ENCODE data around the gene HDAC4. TPM values are rescaled to one million over a fixed set of nuclear protein-coding genes. Genes with fewer than 3 reads are reported as not detected.
A peak's percentile ranks its signal among the peaks of the same experiment; 100 is the strongest.
"Not testable (repeated sequence)": the region's sequence is repeated elsewhere in the genome, so short reads cannot be mapped to it uniquely, and the experiment has no call there.

Gene HDAC4
- total RNA-seq, 1 donor from 2014 or later, result 39.0 TPM

DNA sequence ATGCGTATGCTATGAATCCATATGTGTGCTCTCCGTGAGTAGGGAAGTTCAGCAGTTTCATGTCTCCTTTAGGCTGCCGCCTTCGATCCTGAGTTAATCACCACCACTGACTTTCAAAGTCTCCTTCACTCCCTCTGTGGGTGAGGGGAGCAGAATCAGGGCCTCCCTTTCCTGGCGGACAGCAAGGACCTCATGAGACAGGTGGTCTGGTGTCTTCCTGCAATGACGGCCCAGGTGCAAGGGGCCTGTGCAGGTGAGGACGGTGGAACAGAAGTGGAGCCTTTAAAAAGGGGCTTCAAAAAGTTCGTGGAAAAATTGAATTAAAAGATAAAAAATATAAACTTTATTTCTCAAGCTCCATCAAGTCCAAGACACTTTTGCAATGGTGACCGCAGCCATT lies 330.4 kb downstream of the HDAC4 start:
- Mint-ChIP-seq H3K4me1 (ENCODE audit: unreplicated experiment) (no peaks in the 10 kb centered on the region), H3K27ac (no peak overlapping the region), H3K27me3 (no peaks in the 10 kb centered on the region), H3K4me3 (no peak overlapping the region), H3K36me3 (peaks cover 15% of the 10 kb centered on the region), H3K9me3 (no peaks in the 10 kb centered on the region)
- TF ChIP-seq, protein P1, sequence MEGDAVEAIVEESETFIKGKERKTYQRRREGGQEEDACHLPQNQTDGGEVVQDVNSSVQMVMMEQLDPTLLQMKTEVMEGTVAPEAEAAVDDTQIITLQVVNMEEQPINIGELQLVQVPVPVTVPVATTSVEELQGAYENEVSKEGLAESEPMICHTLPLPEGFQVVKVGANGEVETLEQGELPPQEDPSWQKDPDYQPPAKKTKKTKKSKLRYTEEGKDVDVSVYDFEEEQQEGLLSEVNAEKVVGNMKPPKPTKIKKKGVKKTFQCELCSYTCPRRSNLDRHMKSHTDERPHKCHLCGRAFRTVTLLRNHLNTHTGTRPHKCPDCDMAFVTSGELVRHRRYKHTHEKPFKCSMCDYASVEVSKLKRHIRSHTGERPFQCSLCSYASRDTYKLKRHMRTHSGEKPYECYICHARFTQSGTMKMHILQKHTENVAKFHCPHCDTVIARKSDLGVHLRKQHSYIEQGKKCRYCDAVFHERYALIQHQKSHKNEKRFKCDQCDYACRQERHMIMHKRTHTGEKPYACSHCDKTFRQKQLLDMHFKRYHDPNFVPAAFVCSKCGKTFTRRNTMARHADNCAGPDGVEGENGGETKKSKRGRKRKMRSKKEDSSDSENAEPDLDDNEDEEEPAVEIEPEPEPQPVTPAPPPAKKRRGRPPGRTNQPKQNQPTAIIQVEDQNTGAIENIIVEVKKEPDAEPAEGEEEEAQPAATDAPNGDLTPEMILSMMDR (conservative IDR thresholded peaks at IDR 0.05), result no peak
- DNase-seq (ENCODE audit: extremely low spot score, unreplicated experiment), result no peak

DNA sequence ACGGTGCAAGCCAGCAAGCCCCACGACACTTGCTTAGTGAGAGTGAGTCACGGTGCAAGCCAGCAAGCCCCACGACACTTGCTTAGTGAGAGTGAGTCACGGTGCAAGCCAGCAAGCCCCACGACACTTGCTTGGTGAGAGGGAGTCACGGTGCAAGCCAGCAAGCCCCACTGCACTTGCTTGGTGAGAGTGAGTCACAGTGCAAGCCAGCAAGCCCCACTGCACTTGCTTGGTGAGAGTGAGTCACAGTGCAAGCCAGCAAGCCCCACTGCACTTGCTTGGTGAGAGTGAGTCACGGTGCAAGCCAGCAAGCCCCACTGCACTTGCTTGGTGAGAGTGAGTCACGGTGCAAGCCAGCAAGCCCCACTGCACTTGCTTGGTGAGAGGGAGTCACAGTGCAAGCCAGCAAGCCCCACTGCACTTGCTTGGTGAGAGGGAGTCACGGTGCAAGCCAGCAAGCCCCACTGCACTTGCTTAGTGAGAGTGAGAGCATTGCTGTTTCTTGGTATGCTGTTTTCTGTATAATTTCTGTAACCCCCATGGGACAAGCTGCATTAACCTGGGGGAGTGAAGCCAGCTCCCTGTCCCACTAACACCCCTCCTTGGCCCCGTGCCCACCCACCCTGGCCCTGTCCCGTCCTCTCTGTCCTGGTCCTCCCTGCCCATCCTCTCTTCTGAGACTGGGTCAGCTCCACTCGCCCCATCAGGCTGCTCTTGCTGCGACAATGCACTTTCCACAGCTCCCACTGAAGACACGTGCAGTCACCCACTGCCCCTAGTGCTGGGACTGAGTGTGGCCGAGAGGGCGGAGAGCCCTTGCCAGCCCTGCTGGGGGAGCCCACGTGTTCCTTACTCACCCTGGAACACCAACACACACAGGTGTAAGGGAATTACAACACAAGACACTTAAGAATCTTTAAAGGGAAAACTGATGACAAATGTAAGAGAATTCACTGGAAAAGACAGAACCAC lies 331.2 kb downstream of the HDAC4 start:
- peak overlapping the region; percentile 73 for H3K27ac Mint-ChIP-seq
- TF ChIP-seq, protein P1 (conservative IDR thresholded peaks at IDR 0.05), result peak; percentile 47
- DNase-seq (ENCODE audit: extremely low spot score, unreplicated experiment); H3K4me3 Mint-ChIP-seq; H3K4me1 Mint-ChIP-seq (ENCODE audit: unreplicated experiment); H3K27me3 Mint-ChIP-seq; H3K9me3 Mint-ChIP-seq: not testable (repeated sequence)
- peaks cover 15% of the 10 kb centered on the region for H3K36me3 Mint-ChIP-seq

DNA sequence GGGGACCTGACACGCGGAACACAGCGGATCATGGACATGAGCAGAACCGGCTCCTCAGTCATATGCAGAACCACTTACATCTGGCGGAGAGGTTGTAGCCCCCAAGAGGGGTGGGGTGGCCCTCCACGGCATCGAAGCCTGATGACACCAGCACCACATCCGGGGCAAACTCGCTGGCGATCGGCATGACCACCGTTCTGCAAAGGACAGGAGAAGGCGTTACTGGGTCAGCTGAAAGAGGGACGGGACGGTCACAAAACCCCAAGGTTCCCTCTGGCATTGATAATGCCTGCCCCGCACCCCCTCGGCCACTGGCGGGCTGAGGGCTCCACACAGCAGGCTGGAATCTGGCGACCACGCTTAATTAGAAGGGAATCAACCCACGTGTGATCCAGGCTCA lies 332.4 kb downstream of the HDAC4 start:
- no peak for DNase-seq (ENCODE audit: extremely low spot score, unreplicated experiment)
- no peak overlapping the region for H3K4me3 Mint-ChIP-seq
- no peaks in the 10 kb centered on the region for H3K27me3 Mint-ChIP-seq
- no peaks in the 10 kb centered on the region for H3K9me3 Mint-ChIP-seq
- peaks cover 11% of the 10 kb centered on the region for H3K36me3 Mint-ChIP-seq
- H3K4me1 Mint-ChIP-seq (ENCODE audit: unreplicated experiment), result no peaks in the 10 kb centered on the region
- TF ChIP-seq, protein P1 (conservative IDR thresholded peaks at IDR 0.05), result no peak
- no peak overlapping the region for H3K27ac Mint-ChIP-seq

DNA sequence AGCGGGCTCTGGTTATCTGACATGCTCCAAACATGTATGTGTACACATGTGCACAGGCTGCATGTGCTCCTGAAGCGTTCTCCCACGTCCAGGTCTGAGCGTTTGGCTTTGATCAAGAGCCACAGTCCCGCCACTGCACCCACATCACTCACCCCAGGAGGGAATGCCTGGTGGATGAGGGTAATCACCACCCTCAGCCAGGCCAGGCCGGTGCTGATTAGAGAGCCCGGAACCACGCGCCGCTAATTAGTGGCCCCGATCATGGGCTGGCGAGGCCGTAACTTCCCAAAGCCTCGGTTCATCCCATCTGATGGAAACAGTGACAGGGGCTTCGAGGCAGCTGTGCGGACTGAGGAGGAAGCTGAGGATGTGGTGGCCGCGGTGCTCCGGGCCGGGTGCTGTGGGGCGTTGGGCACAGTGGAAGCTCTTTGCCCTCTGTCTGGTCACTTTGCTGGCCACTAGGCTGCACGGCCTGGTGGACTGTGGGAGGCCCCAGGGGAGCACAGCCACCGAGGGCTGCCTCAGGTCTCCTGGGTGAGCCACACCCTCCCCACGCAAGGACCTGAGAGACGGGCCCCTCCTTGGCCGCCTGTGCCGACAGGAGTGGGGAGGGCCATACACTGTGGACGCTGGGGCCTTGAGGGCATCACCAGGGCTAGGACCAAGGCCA lies 333.5 kb downstream of the HDAC4 start:
- H3K9me3 Mint-ChIP-seq, result no peaks in the 10 kb centered on the region
- no peak overlapping the region for H3K27ac Mint-ChIP-seq
- DNase-seq (ENCODE audit: extremely low spot score, unreplicated experiment), result no peak
- no peak overlapping the region for H3K4me3 Mint-ChIP-seq
- H3K4me1 Mint-ChIP-seq (ENCODE audit: unreplicated experiment), result no peaks in the 10 kb centered on the region
- TF ChIP-seq, protein P1 (conservative IDR thresholded peaks at IDR 0.05), result no peak
- no peaks in the 10 kb centered on the region for H3K27me3 Mint-ChIP-seq
- H3K36me3 Mint-ChIP-seq, result peaks cover 9% of the 10 kb centered on the region

DNA sequence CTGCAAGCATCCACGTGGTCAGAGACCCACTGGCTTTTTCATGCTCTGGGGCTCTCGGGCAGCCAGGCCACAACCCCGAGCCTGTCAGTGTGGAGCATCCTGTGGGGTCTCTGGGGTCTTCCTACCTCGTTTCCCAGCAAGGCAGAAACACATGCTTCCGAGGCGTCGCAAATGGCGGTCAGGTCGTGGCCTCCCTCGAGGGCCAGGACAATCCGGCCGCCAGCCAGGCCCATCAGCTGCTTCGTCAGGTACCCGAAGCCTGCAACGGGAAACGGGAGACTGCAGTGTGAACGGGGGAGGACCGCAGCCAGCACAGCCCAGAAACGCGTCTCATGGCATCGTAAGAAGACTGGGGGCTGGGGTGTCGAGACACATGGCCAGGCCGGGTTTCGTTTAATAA lies 334.2 kb downstream of the HDAC4 start:
- peaks cover 2% of the 10 kb centered on the region for H3K36me3 Mint-ChIP-seq
- TF ChIP-seq, protein P1 (conservative IDR thresholded peaks at IDR 0.05), result no peak

More for the DNA sequence above, 334.2 kb downstream of the HDAC4 start:
- no peak overlapping the region for H3K27ac Mint-ChIP-seq
- DNase-seq (ENCODE audit: extremely low spot score, unreplicated experiment), result no peak
- no peaks in the 10 kb centered on the region for H3K9me3 Mint-ChIP-seq
- no peak overlapping the region for H3K4me3 Mint-ChIP-seq
- H3K27me3 Mint-ChIP-seq, result no peaks in the 10 kb centered on the region
- H3K4me1 Mint-ChIP-seq (ENCODE audit: unreplicated experiment), result no peaks in the 10 kb centered on the region

Measured in type B pancreatic cell (in vitro differentiated cells).